HepG2 (cell line): Measurements from ENCODE around the gene NLE1. TPM values are rescaled to one million over a fixed set of nuclear protein-coding genes. Genes with fewer than 3 reads are reported as not detected.

Experiments used
- ARNTL ChIP-seq: sonication (generic); formaldehyde crosslinking; IDR thresholded peaks from 2 replicates; pipeline ENCODE4 v1.4.0; 2020; ENCODE audit warnings: mild to moderate bottlenecking, missing genetic modification reagents
- ATF1 ChIP-seq: IDR thresholded peaks from 2 replicates; pipeline ENCODE4 v1.6.1; 2016; ENCODE audit warnings: mild to moderate bottlenecking, control low read depth
- KIAA2018 ChIP-seq: sonication (generic); formaldehyde crosslinking; IDR thresholded peaks from 2 replicates; pipeline ENCODE4 v1.5.0; 2020; ENCODE audit warnings: mild to moderate bottlenecking, missing genetic modification reagents, borderline replicate concordance
- RNF2 ChIP-seq: fragments of 450-650 bp; conservative IDR thresholded peaks from 2 replicates; pipeline ENCODE4 v1.6.1; 2016; ENCODE audit warnings: low read depth
- TEF ChIP-seq: sonication (generic); formaldehyde crosslinking; IDR thresholded peaks from 2 replicates; pipeline ENCODE4 v1.5.0; 2020; ENCODE audit warnings: missing genetic modification reagents
- ZNF225 ChIP-seq: sonication (generic); formaldehyde crosslinking; IDR thresholded peaks from 2 replicates; pipeline ENCODE4 v1.4.0; 2020; ENCODE audit warnings: mild to moderate bottlenecking, missing genetic modification reagents
- ZNF276 ChIP-seq: sonication (generic); formaldehyde crosslinking; IDR thresholded peaks from 2 replicates; pipeline ENCODE4 v1.4.0; 2020; ENCODE audit warnings: mild to moderate bottlenecking, low read depth, missing genetic modification reagents
- ZNF614 ChIP-seq: IDR thresholded peaks from 2 replicates; pipeline ENCODE4 v1.6.1; 2018; ENCODE audit warnings: missing biosample characterization, missing genetic modification reagents, inconsistent platforms, borderline replicate concordance
- ZNF772 ChIP-seq: sonication (generic); formaldehyde crosslinking; IDR thresholded peaks from 2 replicates; pipeline ENCODE4 v1.5.0; 2020; ENCODE audit warnings: mild to moderate bottlenecking, missing genetic modification reagents
- ZNF776 ChIP-seq: sonication (generic); formaldehyde crosslinking; IDR thresholded peaks from 2 replicates; pipeline ENCODE4 v1.4.0; 2020; ENCODE audit warnings: mild to moderate bottlenecking, missing genetic modification reagents
- polyA plus RNA-seq, 8 experiments: library from polyadenylated mRNA; depleted of rRNA in 3 of 8; stranded (reverse) in 7 of 8; unstranded in 1 of 8; fragments of >200 nt; fragmentation: Illumina TruSeq in 4 of 8; extraction: Trizol in 4 of 8; gene quantifications; 2 replicates each; pipeline versions ENCODE4 v1.2.1 to v1.2.3, GENCODE V29; 2011 to 2016; ENCODE audit warnings: low read depth in 4 of 8, missing spikeins in 1 of 8, mixed read lengths in 1 of 8; ENCODE audit not compliant: insufficient read depth in 1 of 8
- total RNA-seq, 5 experiments: library from RNA; depleted of rRNA; stranded (reverse); fragments of >200 nt; fragmentation: Illumina TruSeq; extraction: Trizol; gene quantifications; 2 replicates each; pipeline ENCODE4 v1.2.3, GENCODE V29; 2016; ENCODE audit warnings: low read depth in 1 of 5
- TF ChIP-seq, protein P1 (sequence below): sonication (generic); formaldehyde crosslinking; conservative IDR thresholded peaks from 2 replicates; pipeline ENCODE4 v1.5.0; 2020; ENCODE audit warnings: missing genetic modification reagents
- TF ChIP-seq, protein P2 (sequence below): sonication (generic); formaldehyde crosslinking; IDR thresholded peaks from 2 replicates; pipeline ENCODE4 v1.4.0; 2020; ENCODE audit warnings: missing genetic modification reagents

Gene NLE1
- total and polyA plus RNA-seq, 2 of the 13 experiments (the other 11 are each of a cell fraction or from before 2014, with no cell fraction given): 20.3 to 34.5 TPM

GRCh38 chr17:35141681-35142466, at the start of gene NLE1 (continued):
- TF ChIP-seq ZNF276 (peak; percentile 86; the same call in 1 of the 2 replicates), ZNF614 (CRISPR knock-in tag) (0 out of 2 replicates have a peak, but pooled peaks have one; percentile 46), ZNF772 (CRISPR knock-in tag) (peak; percentile 70; the same call in 1 of the 2 replicates), KIAA2018 (CRISPR knock-in tag) (no peak), ARNTL (peak; percentile 88), TEF (CRISPR knock-in tag) (no peak), RNF2 (0 out of 2 replicates have a peak, but pooled peaks have one; percentile 44), ATF1 (no peak), ZNF776 (CRISPR knock-in tag) (peak; percentile 77), ZNF225 (CRISPR knock-in tag) (peak; percentile 72; the same call in 1 of the 2 replicates)
- TF ChIP-seq, protein P1, sequence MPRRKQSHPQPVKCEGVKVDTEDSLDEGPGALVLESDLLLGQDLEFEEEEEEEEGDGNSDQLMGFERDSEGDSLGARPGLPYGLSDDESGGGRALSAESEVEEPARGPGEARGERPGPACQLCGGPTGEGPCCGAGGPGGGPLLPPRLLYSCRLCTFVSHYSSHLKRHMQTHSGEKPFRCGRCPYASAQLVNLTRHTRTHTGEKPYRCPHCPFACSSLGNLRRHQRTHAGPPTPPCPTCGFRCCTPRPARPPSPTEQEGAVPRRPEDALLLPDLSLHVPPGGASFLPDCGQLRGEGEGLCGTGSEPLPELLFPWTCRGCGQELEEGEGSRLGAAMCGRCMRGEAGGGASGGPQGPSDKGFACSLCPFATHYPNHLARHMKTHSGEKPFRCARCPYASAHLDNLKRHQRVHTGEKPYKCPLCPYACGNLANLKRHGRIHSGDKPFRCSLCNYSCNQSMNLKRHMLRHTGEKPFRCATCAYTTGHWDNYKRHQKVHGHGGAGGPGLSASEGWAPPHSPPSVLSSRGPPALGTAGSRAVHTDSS: no peak
- TF ChIP-seq, protein P2, sequence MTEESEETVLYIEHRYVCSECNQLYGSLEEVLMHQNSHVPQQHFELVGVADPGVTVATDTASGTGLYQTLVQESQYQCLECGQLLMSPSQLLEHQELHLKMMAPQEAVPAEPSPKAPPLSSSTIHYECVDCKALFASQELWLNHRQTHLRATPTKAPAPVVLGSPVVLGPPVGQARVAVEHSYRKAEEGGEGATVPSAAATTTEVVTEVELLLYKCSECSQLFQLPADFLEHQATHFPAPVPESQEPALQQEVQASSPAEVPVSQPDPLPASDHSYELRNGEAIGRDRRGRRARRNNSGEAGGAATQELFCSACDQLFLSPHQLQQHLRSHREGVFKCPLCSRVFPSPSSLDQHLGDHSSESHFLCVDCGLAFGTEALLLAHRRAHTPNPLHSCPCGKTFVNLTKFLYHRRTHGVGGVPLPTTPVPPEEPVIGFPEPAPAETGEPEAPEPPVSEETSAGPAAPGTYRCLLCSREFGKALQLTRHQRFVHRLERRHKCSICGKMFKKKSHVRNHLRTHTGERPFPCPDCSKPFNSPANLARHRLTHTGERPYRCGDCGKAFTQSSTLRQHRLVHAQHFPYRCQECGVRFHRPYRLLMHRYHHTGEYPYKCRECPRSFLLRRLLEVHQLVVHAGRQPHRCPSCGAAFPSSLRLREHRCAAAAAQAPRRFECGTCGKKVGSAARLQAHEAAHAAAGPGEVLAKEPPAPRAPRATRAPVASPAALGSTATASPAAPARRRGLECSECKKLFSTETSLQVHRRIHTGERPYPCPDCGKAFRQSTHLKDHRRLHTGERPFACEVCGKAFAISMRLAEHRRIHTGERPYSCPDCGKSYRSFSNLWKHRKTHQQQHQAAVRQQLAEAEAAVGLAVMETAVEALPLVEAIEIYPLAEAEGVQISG (CRISPR knock-in tag): peak; percentile 100
